GM19023 (cell line): ENCODE results near the gene EDEM3.
"Not testable (repeated sequence)": the region's sequence is repeated elsewhere in the genome, so short reads cannot be mapped to it uniquely, and the experiment has no call there.

Experiments
- ATAC-seq: cut with Tn5 transposase; IDR thresholded peaks from one replicate; pipeline ENCODE4 v1.9.1; 2021; ENCODE audit warnings: mild to moderate bottlenecking, moderate library complexity; ENCODE audit not compliant: unreplicated experiment

EDEM3 gene, protein sequence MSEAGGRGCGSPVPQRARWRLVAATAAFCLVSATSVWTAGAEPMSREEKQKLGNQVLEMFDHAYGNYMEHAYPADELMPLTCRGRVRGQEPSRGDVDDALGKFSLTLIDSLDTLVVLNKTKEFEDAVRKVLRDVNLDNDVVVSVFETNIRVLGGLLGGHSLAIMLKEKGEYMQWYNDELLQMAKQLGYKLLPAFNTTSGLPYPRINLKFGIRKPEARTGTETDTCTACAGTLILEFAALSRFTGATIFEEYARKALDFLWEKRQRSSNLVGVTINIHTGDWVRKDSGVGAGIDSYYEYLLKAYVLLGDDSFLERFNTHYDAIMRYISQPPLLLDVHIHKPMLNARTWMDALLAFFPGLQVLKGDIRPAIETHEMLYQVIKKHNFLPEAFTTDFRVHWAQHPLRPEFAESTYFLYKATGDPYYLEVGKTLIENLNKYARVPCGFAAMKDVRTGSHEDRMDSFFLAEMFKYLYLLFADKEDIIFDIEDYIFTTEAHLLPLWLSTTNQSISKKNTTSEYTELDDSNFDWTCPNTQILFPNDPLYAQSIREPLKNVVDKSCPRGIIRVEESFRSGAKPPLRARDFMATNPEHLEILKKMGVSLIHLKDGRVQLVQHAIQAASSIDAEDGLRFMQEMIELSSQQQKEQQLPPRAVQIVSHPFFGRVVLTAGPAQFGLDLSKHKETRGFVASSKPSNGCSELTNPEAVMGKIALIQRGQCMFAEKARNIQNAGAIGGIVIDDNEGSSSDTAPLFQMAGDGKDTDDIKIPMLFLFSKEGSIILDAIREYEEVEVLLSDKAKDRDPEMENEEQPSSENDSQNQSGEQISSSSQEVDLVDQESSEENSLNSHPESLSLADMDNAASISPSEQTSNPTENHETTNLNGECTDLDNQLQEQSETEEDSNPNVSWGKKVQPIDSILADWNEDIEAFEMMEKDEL

DNA sequence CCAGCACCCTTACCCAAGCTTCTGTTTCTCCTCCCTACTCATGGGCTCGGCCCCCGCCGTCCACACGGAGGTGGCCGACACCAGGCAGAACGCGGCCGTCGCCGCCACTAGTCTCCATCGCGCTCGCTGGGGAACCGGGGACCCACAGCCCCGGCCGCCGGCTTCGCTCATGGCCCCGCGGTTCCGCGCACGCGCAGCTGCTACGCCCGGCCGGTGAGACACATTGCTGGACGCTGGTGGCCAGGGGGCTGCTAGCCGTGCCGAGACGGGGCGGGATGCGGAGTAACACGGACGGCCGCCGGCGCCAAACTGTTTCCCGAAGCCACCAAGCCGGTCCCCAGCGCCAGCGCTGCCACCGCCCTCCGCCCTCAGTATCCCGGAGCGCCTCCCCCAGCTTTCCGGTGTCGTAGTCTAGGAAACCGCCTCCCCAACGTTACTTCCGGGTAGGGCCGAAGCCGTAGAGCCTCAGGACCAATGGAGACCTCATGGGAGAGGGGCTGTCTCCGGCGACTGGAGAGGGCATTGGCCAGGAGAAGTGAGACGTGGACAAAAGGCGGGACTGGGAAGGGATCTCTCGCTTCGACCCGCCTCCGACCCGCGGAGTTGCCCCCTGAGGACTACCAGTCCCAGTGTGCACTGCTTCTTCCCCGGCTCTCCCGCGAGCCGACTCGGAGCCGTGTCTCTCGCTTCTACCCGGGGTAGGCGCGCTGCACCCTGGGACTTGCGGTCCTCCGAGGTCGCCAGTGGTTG is at the start of gene EDEM3:
Gene EDEM3, minus strand, starts transcription at position 383 of the 750 bp plus-strand sequence. Its CDS starts 212 bp downstream, at position 171.
- ATAC-seq, result peak; percentile 94

DNA sequence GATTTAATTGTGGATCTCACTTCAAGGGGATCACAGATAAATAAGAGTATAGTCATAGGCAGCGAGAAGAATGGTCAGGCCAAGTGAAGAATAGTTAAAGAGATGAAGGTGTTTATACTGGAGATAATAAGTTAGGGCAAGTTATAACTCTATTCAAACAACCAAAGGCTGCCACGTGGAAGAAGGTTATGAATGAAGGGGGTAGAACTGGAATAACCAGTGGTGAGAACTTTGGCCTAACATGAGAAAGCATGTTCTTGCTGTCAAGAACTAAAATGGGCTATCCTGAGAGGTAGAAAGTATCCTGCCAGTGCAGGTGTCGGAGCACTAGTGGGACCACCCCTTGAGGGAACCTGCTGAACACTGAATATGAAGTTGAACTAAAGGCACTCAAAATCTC is 49.6 kb upstream of the EDEM3 start:
- no peak for ATAC-seq

DNA sequence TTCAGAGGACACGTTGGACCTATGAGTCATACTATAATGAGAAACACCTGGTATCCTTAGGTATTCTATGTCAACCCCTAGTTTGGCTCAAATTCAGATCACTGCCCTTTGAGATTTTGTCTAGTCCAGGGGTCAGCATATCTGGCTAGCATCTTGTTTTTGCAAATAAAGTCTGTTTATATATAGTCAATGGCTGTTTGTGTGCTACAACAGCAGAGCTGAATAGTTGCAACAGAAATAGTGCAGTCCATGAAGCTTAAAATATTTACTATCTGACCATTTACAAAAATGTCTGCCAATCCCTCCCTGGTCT is 48.5 kb upstream of the EDEM3 start:
- ATAC-seq, result no peak

DNA sequence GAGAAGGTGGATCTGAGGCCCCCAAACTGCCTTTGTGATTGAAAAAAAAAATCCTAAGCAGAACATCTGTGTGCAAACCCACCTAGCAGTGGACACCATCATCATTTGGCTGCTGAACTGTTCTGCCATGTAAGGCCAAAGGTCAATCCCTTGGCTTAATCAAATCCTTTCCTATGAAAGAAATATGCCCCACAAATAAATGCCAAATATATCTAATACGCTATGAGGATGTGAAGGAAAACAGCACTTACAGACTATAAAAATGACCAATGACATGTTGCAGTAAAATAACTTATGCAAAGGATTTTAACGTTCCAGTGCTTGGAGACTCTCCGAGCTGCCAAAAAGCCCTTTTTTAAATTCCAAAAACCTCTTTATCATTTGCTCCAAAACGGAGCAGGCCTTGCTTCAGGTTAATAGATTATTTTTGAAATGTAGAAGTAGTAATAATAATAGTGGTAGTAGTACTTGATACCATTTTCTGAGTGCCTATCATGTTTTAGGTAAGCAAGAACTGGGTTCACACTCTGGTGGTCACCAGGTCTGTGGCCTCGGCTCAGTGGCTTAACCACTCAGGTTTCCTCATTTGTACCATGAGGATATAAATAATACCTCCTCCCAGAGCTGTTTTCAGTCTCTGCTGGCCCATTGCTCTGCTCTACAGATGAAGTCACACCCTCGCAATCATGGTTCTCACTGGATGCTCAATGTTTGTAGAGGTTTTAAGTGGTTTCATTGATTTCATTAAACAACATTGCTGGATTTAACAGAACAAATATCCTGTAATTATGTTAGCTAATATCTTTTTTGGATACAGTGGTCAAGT is 47.9 kb upstream of the EDEM3 start:
- ATAC-seq, result no peak

DNA sequence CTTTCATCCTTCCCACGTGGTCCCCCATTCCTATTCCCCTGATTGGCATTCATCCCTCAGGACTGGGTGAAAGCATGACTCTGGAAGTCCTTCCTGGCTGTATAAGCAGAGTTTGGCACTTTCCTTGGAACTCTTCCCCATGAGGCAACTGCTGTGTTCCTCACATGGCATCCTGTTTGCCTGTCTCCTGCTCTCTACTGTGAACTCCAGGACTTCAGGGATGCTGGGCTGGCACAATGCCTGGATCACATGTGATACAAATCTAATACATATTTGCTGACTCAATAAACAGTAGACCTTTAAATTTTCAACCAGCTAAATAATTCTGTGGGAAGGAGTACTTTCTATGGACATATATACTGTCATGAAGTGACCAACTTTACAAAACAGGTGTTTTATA is 46.8 kb upstream of the EDEM3 start:
- no peak for ATAC-seq

DNA sequence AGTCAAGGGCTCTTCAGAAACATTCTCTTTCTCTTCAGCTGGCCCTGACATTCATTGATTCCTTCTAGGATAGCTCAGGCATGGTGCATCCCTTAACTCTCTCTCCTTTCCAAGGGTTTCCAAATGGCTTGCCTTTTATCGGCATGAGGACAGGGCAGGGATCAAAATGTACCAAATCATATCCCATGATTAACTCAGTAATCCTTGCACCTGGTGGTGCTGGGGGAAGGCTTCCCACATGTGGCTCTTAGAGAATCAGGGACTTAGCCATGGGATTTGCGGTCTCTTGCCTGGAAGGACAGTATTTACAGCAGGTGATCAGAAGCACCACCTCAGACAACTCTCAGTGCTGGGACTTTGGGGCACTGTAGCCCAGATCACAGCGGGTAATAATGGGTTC is 46.2 kb upstream of the EDEM3 start:
- ATAC-seq, result no peak

DNA sequence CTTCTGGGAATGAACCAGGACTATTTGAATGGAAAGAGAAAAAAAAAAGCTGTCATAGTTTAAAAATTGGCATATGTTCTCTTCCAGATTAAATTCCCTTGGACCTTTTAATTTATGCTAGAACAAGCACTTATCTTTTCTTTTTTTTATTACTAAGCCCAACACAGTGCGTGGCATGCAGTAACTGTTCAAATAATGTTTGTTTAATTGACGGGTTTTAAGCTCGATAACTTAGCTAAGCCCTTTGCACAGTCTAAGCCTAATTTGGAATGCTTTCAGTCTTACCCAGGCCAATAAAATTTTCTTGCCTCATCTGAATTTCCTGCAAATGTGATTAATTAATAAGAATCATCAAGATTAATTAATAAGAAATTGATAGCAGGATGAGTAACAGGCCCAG is 39.3 kb upstream of the EDEM3 start:
- ATAC-seq, result no peak

DNA sequence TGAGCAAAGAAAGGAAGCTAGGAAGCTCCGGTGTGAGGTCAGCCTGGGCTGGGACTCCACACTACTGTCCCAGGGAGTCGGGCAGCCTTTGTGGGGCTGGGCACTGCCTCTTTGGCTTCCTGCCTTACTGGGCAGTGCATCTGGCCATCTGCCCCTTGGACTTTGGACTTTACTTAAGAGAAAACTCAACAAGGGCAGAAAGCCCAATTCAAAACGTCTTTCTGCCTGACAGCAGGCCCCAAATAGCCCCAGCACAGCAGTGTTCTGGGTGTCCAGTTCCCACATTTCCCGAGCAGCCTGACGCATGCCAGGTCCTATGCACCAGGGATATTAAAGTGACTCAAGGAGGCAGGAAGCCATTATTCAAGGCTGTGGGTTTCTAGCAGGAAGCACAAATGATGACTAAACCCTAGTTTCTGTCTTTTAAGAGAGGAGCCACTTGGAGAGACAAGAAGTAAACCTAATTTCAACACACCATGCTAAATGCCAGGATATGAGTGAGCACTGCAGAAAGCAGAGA is 37.9 kb upstream of the EDEM3 start:
- ATAC-seq, result no peak

DNA sequence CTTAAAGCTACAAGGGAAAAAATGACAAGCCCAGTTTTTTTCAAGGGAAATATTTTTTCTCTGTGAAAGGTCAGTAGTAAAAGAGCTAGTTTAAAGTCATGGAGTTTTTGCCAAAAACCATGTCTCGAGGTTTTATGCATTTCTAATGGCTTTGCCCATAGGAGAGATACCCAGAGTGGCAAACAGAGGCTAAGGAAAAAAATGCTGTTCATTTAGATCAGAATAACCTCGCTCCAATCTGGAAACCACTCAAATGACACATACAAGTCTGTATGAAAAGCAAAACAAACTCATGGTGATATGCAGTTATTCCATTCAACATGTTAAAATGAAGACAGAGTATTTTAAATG is 36.9 kb upstream of the EDEM3 start:
- no peak for ATAC-seq

DNA sequence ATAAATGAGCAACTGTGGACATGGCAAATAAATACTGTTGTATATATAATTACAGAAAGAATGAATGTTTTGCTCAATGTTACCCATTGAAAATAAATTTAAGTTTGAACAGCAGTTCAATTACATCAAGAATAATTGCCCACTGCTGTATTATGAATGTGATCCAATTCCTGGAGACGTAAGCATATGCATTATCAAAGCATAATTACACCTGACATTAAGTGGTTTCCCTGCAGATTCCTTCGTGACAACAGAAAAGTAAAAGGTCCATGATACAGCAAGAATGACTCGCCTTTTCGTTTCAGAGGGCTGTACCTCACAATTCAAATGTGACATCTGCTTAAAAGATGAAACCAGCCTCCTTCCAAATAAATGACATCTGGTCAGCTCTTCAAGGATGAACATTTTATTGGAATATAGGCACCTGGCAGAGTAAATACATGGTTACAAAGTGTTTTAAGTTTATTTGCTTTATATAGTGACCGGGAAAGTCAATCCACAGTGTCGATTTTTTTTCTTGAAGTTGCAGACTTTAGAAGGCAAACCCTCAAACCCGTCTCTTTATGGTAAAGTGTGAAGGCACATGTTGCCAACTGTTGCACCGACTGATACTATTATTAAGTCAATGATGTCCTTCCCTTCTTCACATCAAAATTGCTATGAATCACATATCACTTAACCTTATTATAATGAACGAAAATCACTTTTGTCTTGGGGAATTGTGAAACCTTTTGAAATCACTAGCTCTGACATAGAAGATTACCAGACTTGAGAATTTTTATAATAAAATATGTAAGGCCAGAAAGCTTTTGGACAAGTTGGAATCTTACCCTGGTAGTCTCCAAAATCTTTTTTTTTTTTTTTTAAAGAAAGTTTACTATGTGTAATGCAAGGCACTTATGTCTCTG is 36.2 kb upstream of the EDEM3 start:
- no peak for ATAC-seq

DNA sequence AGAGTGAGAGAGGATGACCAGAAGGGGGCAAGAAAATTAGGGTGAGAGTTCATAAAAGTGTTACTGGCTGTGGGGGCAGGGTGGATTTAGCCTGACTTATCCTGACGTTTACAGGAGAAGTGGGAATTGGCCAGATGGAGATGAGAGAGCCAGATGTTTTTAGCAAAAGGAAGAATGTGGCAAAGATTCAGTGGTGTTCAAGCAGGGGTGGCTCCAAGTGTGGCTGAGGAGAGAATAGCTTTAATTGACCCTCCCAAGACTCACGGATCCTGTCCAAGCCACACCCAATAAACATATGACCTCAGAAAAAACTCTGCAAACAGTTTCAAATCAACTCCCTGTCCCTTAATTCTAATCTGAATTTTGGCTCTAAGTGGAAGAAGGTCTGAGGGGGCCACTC is 35.2 kb upstream of the EDEM3 start:
- ATAC-seq, result no peak

DNA sequence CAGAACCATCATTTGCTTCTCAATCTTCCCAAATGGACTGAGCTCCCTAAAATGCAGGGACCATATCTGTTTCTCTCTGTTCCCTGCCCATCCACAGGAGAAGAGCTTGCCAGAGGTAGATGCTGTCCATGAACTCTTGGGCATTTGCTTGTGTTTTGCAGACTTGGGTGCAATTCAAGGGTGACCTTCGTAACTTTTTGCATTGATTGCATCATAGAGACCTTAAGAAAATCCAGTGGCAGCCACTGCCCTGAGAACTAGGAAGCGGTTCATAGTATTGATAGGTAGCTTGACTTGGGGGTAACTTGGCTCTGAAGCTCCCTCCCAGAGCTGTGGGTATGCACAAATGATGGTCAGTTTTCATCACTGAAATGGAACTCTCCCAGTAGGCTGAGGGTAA is 34.3 kb upstream of the EDEM3 start:
- ATAC-seq, result no peak

DNA sequence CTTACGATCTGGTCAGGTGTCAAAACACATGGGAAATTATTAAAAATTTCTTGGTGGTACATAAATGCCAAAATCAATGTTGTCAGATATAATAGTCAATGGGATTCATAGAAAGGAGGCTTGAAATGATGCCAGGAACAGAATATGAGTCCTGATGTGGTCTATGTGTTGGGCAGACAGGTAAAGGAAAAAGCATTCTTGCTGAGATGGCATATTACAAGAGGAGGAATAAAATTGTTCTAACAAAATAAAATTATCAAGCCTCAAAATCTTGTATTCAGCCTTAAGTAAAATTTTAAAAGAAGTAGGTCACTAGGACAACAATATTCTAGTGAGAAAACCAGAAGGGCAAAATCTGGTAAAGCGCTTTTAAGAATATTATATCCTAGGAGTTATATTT is 30.9 kb upstream of the EDEM3 start:
- ATAC-seq, result no peak

DNA sequence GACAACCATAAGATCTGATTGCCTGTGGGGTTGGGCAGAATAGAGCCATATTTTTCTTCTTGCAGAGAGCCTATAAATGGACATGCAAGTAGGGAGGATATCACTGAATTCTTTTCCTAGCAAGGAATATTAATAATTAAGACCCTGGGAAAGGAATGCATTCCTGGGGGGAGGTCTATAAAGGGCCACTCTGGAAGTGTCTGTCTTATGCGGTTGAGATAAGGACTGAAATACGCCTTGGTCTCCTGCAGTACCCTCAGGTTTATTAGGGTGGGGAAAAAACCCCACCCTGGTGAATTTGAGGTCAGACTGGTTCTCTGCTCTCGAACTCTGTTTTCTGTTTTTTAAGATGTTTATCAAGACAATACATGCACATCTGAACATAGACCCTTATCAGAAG is 29.1 kb upstream of the EDEM3 start:
- not testable (repeated sequence) for ATAC-seq

DNA sequence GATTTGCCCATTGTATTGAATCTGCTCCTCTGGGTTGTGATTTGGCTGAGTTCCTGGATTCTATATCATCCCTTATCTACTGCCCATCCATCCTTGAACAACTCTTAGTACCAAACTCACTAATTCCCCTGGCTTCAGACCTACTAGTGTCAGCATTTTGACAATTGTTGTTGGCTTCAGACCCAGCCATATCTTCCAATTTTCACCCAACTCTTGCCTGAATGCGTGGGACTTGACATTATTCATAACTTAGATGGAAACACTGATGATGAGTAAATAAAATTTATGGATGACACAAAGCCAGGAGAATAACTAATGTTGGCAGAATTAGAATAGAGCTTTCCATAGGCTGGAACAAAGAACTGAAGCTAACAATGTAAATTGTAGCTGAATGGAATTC is 27.3 kb upstream of the EDEM3 start:
- ATAC-seq, result no peak

DNA sequence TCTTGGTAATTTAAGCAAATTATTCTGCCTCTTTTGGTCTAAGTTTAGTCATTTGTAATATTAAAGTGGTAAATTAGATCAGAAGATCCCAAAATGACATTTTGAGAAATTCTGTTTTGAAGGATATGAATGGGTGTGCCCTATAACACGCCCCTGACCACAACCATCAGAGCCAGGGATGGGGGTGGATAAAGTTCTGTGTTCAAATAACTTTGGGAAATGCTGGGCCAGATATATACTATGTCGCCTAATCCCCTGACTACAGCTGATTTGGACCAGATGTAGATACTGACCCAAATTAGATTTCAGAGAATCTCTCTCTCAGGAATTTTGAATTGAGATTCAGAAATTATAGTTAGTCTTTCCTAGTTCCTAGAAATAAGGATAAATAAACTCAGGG is 21.2 kb upstream of the EDEM3 start:
- no peak for ATAC-seq

DNA sequence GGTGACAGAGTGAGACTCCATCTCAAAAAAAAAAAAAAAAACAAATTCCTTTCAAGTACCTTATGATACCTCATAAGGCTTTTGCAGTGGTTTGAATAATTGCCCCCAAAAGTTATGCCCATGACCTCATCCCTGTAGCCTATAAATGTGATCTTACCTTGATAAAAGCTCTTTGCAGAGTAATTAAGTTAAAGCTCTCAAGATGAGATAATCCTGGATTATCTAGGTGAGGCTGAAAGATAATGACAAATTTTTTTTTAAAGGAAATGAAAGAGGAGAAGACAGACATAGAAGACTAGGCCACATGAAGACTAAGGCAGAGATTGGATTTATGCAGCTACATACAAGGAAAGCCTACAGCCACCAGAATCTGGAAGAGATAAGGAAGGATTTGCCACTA is 20.7 kb upstream of the EDEM3 start:
- no peak for ATAC-seq

DNA sequence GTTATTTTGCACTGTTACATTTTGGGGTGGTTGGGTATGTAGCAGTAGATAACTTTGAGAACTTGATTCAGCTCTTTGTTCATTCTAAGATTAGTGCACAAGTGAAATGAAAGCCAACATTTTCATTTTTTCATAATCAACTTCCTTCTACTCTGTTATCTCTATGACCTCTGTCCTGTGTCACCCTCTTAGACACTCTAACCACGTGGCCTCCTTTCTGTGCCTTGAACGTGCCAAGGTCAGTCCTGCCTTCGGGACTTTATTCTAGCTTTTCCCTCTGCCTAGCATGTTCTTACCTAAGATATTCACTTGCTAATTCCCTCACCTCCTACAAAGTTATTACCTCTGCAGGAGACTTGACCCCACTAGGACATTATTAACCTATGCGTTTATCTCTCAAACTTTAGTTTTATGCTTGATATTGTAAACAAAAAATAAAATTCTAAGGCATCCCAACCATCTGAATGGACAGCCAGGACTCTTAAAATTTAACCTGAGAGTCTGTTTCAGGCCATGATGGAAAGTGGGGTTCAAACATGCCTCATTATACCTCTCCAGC is 19.2 kb upstream of the EDEM3 start:
- ATAC-seq, result no peak

DNA sequence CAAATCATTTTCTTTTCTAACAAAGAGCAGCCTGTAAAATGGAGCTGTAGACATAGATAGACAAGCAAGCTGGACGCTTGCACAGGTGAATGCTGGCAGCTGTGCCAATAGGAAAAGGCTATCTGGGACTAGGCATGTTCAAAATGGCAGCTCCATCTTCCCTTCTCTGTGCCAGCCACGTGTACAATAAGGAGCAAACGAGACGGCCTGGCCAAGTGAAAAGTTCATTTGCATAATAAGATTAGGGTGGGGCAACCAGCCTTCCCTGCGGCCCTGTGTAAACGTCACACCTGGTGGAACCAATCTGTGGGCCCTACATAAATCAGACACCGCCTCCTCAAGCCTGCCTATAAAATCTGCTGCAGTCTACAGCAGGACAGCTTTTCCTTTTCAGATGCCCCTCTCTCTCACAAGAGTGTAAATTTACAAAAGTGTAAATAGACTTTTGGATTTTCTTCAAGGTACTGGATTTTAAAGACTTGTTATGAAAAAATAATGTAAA is 16.6 kb upstream of the EDEM3 start:
- ATAC-seq, result no peak
